Stimulated activated CD4-positive, alpha-beta T cell treated with anti-CD3 and anti-CD28 coated beads, Interleukin-15, amount 100 ng/mL, for 1 hour (primary cell): Measurements from ENCODE around the gene FANCC.
"Not testable (repeated sequence)": the region's sequence is repeated elsewhere in the genome, so short reads cannot be mapped to it uniquely, and the experiment has no call there.

Experiments
- DNase-seq, 2 donors: peaks; one replicate each; pipeline ENCODE4 v3.0.0-alpha.2; 2020; ENCODE audit warnings: low read depth in 1 of 2, low spot score in 1 of 2

The FANCC gene

GRCh38 chr9:95239071-95239470, 78.4 kb downstream of the FANCC start:
- DNase-seq = no peak

GRCh38 chr9:95237336-95237735, 80.2 kb downstream of the FANCC start:
- no peak for DNase-seq

GRCh38 chr9:95230046-95230445, 87.5 kb downstream of the FANCC start:
- no peak for DNase-seq

- no peak for DNase-seq
Measured at GRCh38 chr9:95229230-95229915, 88.1 kb downstream of the FANCC start.

GRCh38 chr9:95226921-95227320, 90.6 kb downstream of the FANCC start:
- no peak for DNase-seq

- DNase-seq = no peak
Measured at GRCh38 chr9:95225726-95226106, 91.8 kb downstream of the FANCC start.

- DNase-seq = no peak
Measured at GRCh38 chr9:95225076-95225725, 92.3 kb downstream of the FANCC start.

- no peak for DNase-seq
Measured at GRCh38 chr9:95224376-95225019, 93.0 kb downstream of the FANCC start.

- DNase-seq = not testable (repeated sequence)
Measured at GRCh38 chr9:95220352-95220751, 97.2 kb downstream of the FANCC start.

- DNase-seq = no peak
Measured at GRCh38 chr9:95218773-95219172, 98.7 kb downstream of the FANCC start.

GRCh38 chr9:95217936-95218335, 99.6 kb downstream of the FANCC start:
- DNase-seq = no peak

- DNase-seq = no peak
Measured at GRCh38 chr9:95215336-95215898, 102.1 kb downstream of the FANCC start.

- DNase-seq = no peak
Measured at GRCh38 chr9:95213117-95213516, 104.4 kb downstream of the FANCC start.

GRCh38 chr9:95211028-95211427, 106.5 kb downstream of the FANCC start:
- no peak for DNase-seq

GRCh38 chr9:95207403-95207802, 110.1 kb downstream of the FANCC start:
- no peak for DNase-seq

- no peak for DNase-seq
Measured at GRCh38 chr9:95206143-95206542, 111.4 kb downstream of the FANCC start.

GRCh38 chr9:95204710-95205109, 112.8 kb downstream of the FANCC start:
- no peak for DNase-seq

- no peak for DNase-seq
Measured at GRCh38 chr9:95204310-95204709, 113.2 kb downstream of the FANCC start.

- DNase-seq = not testable (repeated sequence)
Measured at GRCh38 chr9:95203019-95203418, 114.5 kb downstream of the FANCC start.

- no peak for DNase-seq
Measured at GRCh38 chr9:95202076-95202681, 115.3 kb downstream of the FANCC start.

GRCh38 chr9:95201206-95201605, 116.3 kb downstream of the FANCC start:
- DNase-seq = no peak
